T-helper 9 cell (primary cell): ENCODE data around the gene RGS18.
"Not testable (repeated sequence)": the region's sequence is repeated elsewhere in the genome, so short reads cannot be mapped to it uniquely, and the experiment has no call there.

Experiments
- DNase-seq: peaks from one replicate; pipeline ENCODE4 v3.0.0-alpha.2; 2020

RGS18 gene

DNA sequence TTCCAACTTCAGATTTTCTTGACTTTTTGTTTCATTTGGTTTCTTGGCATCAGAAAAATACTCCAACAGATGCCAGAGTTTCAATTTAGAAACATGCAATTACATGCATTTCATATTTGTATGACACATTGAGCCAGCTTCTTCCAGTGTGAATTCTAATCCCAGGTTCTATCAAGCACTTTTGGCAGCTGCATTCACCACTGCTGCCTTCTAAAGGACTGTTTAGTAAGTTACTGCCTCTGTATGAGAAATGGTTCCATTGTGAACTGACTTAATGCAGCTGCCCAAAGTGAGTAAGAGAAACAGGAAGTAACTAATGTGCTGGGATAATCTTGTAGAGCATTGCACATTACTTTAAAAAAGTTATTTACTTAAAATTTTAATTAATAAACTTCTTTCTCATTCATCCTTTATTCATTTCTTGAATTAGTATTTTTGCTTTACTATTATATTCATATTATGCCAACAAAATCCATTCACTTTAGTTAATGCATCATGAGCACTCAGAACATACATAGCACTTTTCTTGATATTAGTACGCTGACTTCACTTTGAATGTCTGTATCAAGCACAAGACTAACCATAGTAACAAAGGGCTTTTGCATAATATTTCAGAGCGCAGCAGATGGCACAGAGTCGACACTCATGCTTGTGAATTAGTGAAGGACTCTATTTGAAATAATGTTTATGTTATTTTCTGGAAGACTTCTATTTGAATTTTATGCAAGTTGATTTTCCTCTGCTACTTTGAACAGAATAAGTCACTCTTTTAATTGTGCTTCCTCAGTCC lies 9.8 kb downstream of the RGS18 start:
- DNase-seq, result no peak

- no peak for DNase-seq
Measured at GRCh38 chr1:192168964-192169363, 10.7 kb downstream of the RGS18 start.

GRCh38 chr1:192170196-192170984 lies 12.1 kb downstream of the RGS18 start:
- DNase-seq, result no peak

GRCh38 chr1:192171123-192171522 lies 12.9 kb downstream of the RGS18 start:
- DNase-seq, result no peak

DNA sequence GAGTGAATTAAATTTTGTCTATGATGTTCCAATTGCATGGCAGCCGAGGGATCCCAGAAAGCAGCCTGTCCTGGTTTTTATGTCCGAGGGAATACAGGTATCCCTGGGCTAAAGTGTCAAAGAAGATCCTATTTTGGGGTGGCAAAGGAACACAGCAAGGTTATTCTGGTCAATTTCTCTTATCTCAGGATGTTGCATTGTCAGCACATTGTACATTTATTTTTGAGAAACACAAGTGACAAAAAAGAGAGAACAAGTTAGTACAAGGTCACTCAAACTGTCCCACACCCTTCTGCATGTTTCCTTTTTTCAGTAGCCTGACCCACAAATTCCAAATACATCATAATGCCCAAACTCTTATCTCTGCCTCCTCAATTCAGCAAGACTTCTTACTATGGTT lies 17.7 kb downstream of the RGS18 start:
- DNase-seq, result no peak

DNA sequence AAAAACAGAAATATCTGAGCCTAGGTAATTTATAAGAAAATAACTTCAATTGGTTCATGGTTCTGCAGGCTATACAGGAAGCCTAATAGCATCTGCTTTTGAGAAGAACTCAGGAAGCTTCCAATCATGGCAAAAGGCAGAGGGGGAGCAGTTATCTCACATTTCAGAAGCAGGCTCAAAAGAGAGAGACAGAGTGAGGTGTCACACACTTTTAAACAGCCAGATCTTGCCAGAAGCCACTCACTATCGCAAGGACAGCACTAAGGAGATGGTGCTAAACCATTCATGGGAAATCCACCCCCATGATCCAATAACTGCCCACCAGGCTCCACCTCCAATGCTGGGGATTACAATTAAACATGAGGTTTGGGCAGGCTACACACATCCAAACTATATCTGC lies 25.5 kb downstream of the RGS18 start:
- DNase-seq, result no peak

- DNase-seq, result no peak
Measured at GRCh38 chr1:192186197-192186596, 27.9 kb downstream of the RGS18 start.

DNA sequence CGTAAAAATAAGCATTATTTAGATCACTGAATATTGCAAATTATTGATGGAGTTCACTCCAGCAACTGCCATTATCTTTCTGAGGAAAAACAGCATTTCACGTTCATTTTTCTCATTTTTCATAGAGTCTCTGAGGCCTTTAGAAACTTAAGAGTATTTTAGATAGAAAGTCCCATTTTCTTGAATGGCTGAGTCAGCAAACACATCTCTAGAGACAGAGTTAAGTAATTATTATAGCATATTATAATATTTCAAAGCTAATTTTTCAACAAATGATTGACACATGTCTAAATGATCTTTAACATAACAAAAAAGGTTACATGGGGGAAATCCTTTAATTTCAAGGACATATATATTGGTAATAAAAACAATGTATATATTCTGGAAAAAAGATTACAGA lies 31.8 kb downstream of the RGS18 start:
- no peak for DNase-seq

DNA sequence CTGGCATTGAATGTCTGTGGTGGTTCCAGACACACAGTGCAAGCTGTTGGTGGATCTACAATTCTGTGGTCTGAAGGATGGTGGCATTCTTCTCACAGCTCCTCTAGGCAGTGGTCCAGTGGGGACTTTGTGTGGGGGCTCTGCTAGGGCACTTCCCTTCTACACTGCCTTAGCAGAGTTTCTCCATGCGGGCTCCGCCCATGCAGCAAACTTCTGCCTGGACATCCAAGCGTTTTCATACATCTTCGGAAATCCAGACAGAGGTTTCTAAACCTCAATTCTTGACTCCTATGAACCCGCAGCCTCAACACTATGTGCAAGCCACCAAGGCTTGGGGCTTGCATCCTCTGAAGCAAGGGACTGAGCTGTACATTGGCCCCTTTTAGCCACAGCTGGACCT lies 43.0 kb downstream of the RGS18 start:
- no peak for DNase-seq

- no peak for DNase-seq
Measured at GRCh38 chr1:192224396-192224795, 66.1 kb downstream of the RGS18 start.

GRCh38 chr1:192224846-192225245 lies 66.6 kb downstream of the RGS18 start:
- DNase-seq, result no peak

DNA sequence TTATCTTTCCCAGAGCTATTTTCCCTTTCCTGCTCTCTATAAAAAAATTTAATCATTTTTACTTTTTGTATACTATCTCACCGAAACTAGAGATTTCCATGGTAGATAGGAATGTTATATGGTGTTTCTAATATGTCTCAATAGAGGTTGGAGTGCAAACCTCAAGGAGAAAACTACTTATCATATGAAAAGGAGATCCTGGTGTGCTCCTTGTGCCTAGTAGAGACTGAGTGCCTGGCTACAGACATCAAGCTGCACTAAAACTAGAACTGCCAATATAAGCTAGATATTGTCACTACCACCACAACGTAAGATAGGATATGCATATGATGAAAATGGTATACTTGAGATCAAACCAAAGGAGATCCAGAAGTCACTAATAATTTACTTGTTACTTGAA lies 67.0 kb downstream of the RGS18 start:
- DNase-seq, result no peak

DNA sequence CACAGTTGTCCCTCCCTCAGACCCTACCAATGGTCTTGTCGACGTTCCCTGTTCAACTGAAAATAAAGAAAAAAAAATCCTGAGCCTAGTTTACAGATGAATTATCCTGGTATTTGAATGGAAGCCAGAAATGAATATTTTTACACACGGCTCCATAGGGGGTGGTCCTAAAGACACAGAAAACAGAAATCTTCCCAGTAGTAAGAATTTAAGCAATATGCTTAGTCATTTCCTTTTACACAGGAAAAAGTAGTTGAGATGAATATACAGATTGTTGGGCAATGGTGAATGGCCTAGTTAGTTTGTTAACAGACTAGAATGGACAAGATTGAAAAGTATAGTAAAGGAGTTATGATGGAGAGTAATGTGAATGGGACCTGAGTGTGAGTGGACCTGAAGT lies 67.4 kb downstream of the RGS18 start:
- no peak for DNase-seq

DNA sequence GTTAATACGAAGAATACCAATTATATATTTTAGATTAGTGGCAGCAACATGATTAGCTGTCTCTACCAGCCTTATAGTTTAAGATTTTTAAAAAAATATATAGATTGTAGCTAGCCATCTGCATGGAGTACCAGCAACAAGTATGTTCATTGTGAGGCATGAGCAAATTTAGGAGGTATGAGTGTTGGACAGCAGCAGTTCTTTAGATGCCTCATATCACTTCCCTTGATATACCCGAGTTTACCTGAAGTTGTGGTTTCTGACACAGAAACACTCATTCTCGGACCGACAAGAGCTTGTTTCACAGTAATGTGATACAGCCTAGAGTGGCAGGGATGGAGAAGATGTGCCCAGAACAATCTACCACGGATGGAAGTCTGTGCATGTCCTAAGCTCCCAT lies 69.1 kb downstream of the RGS18 start:
- DNase-seq, result no peak

DNA sequence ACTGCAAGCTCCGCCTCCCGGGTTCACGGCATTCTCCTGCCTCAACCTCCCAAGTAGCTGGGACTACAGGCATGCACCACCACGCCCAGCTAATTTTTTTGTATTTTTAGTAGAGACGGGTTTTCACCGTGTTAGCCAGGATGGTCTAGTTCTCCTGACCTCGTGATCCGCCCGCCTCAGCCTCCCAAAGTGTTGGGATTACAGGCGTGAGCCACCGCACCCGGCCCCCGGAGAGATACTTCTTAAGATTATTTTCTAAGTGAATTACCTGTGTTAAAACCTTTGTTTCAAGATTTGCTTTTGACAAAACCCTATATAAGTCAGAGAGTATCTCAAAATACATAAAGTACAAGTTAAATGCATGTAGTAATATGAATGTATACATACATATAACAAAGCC lies 69.7 kb downstream of the RGS18 start:
- not testable (repeated sequence) for DNase-seq

DNA sequence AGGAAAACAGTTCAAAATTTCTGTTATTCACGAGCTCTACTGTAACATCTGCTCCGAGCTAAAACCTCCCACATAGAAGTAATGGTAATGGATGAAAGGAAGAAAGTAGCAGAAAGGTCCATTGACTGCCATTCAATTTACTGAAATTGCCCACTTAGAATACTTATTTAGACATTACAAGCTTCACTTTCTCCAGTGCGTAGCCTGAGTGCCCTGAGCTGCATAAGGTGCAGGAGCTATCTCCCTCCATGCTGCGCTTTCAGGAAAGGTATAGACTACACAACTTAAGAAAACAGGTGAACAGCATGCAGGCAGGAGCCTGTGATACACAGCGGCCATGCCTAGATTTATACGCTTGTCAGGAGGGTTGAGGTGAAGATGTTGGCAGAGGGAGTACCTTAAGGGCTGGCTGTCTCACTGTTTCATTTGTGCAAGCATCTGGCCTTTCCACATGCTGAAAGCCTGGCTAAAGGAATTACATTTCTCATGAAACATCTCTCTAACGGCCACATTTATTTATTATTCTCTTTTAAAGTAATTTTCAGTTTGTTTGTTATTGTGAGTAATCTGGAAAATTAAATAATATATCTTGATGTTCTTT lies 74.7 kb downstream of the RGS18 start:
- no peak for DNase-seq

DNA sequence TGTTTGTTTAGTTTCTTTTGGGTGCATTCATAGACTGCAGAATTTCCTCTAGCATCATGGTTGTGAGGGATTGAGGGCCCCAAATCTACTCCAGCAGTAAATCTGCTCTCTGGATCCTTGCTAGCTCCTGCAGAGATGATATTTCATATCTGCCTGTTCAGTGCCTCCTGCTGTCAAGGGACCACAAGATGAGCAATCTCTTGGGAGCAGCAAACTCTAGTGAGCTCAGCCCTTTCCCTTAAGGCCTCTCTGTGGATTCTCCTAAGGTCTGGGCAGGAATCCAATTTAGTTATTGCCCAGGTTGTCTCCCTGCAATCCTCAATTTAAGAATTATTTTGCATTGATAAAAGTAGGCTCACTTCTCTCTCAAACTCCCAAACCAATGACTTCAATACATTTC lies 76.9 kb downstream of the RGS18 start:
- no peak for DNase-seq
